ENCODE measurements around the gene BTBD3. TPM values are rescaled to one million over a fixed set of nuclear protein-coding genes. Genes with fewer than 3 reads are reported as not detected.

BTBD3 gene
- total and polyA plus RNA-seq, 2 donors (not counting 3 experiments of a cell fraction or from before 2014, with no cell fraction given), result 18.6 to 29.3 TPM

- H4K20me1 ChIP-seq (replicated peaks; ENCODE audit: control insufficient read depth, extremely low read depth, insufficient read depth, low read length), result no peaks in the 10 kb centered on the region
- H3K36me3 ChIP-seq (ENCODE audit: control insufficient read depth in 2 of 2, extremely low read depth in 1 of 2, insufficient read depth in 2 of 2, low read length in 2 of 2), result no peaks in the 10 kb centered on the region
- H3K4me1 ChIP-seq (ENCODE audit: control insufficient read depth, extremely low read depth, insufficient read depth, low read length), result no peaks in the 10 kb centered on the region
- dilution Hi-C loops (cut with MboI; ENCODE audit: extremely low pct_ligation_motif_present, low sequenced_read_pairs) (no loop called here), intact Hi-C loops (cut with micrococcal nuclease) (no loop called here)
- no peak overlapping the region for H3K27ac ChIP-seq (ENCODE audit: insufficient read depth, low read depth, low read length)
- no peak overlapping the region for H3K4me3 ChIP-seq (replicated peaks in 1 of 3; ENCODE audit: insufficient read depth in 1 of 3, low read depth in 1 of 3, low read length in 3 of 3)
- BruUV-seq (replicated peaks), result no TSS peak
- H3K79me2 ChIP-seq (ENCODE audit: control insufficient read depth, insufficient read depth, low read length), result no peaks in the 10 kb centered on the region
- no peaks in the 10 kb centered on the region for H3K9me1 ChIP-seq (replicated peaks; ENCODE audit: control insufficient read depth, extremely low read depth, insufficient read depth, low read length)
- POLR2A ChIA-PET, result no interaction called here
- H3K27me3 ChIP-seq (ENCODE audit: control insufficient read depth in 2 of 2, insufficient read depth in 2 of 2, low read length in 2 of 2), result no peaks in the 10 kb centered on the region
- FAIRE-seq (no peak), DNase-seq (ENCODE audit: low read depth, low spot score) (no peak)
- no peak overlapping the region for H2AFZ ChIP-seq (ENCODE audit: low read depth, low read length)
- no peak overlapping the region for H3K4me2 ChIP-seq (ENCODE audit: insufficient read depth, low read length)
- TF ChIP-seq MYC (IDR thresholded peaks at IDR 0.05; ENCODE audit: low read depth, low read length), result no peak
- TF ChIP-seq JUN (IDR thresholded peaks at IDR 0.05; ENCODE audit: borderline replicate concordance, insufficient read depth, insufficient read length, low read depth), result no peak
- TF ChIP-seq CTCF (IDR thresholded peaks at IDR 0.05; ENCODE audit: extremely low read depth in 1 of 2, insufficient read depth in 1 of 2, low read depth in 1 of 2, low read length in 2 of 2), result no peak
- no peak for TF ChIP-seq POLR2AphosphoS5 (IDR thresholded peaks at IDR 0.05; ENCODE audit: insufficient read depth, low read depth, low read length)
- TF ChIP-seq EZH2 (IDR thresholded peaks at IDR 0.05; ENCODE audit: borderline replicate concordance, low read depth, low read length, severe bottlenecking), result no peak
- TF ChIP-seq GATA2 (IDR thresholded peaks at IDR 0.05; ENCODE audit: insufficient read depth, insufficient read length, low read depth, low read length), result no peak
- TF ChIP-seq MAX (IDR thresholded peaks at IDR 0.05; ENCODE audit: insufficient read depth, insufficient read length), result no peak
- no peak for TF ChIP-seq POLR2A (IDR thresholded peaks at IDR 0.05; ENCODE audit: low read depth, low read length)
- TF ChIP-seq FOS (IDR thresholded peaks at IDR 0.05; ENCODE audit: borderline replicate concordance, insufficient read depth, low read length), result no peak
- CTCF ChIA-PET, result no interaction called here
- H3K9ac ChIP-seq (replicated peaks; ENCODE audit: extremely low read depth, insufficient read depth, low read length), result no peak overlapping the region
- H3K9me3 ChIP-seq (replicated peaks; ENCODE audit: control insufficient read depth, insufficient read depth, low read length), result no peaks in the 10 kb centered on the region
Observed at GRCh38 chr20:11941593-11942246, 24.0 kb downstream of the BTBD3 start.

Data from endothelial cell of umbilical vein (primary cell).